Measurements from ENCODE around the gene CHST8. TPM values are rescaled to one million over a fixed set of nuclear protein-coding genes. Genes with fewer than 3 reads are reported as not detected.

Gene CHST8
- total RNA-seq, 1 experiment from 2014 or later = 33.5 TPM

GRCh38 chr19:33691030-33691427 lies 69.3 kb downstream of the CHST8 start:
- ATAC-seq = no peak
- H3K27ac Mint-ChIP-seq = no peak overlapping the region

DNA sequence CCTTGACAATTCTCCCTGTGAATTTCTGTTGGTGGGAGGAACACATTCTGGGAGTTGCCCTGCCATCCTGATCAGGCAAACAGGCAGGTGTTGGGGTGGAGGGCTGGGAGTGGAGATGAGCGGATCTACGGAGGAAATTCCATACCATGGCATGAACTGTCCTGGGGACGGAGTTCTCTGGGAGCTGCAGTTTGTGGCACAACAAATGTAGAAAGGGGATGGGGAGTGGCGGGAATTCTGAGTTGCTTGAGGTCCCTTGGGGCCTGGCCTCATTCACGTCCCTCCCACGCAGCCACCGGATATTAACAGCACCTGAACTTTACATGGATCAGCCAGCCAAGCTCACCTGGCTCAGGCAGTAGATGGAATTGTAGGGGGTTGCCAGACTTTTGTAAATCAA lies 70.0 kb downstream of the CHST8 start:
- Mint-ChIP-seq H3K4me3 (no peak overlapping the region), H3K27me3 (ENCODE audit: low read depth) (no peaks in the 10 kb centered on the region; the same call in 1 of the 2 replicates), H3K27ac (no peak overlapping the region; the same call in 1 of the 2 replicates), H3K9me3 (no peaks in the 10 kb centered on the region), H3K4me1 (peaks cover 7% of the 10 kb centered on the region), H3K36me3 (no peaks in the 10 kb centered on the region)
- DNase-seq (ENCODE audit: low spot score) = no peak
- ATAC-seq = no peak
- ChIA-PET POLR2A (no interaction called here), CTCF (interaction anchor here (0.8 to 1.4 kb wide), 3 partner anchors 86 to 261 kb away, joined by 3 to 5 read pairs (median 3); no protein-coding TSS in a partner anchor)
- no peak for TF ChIP-seq ELF4 (CRISPR knock-in tag; IDR thresholded peaks at IDR 0.05; ENCODE audit: low read depth)
- TF ChIP-seq, protein P1, sequence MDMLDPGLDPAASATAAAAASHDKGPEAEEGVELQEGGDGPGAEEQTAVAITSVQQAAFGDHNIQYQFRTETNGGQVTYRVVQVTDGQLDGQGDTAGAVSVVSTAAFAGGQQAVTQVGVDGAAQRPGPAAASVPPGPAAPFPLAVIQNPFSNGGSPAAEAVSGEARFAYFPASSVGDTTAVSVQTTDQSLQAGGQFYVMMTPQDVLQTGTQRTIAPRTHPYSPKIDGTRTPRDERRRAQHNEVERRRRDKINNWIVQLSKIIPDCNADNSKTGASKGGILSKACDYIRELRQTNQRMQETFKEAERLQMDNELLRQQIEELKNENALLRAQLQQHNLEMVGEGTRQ (CRISPR knock-in tag; IDR thresholded peaks at IDR 0.05) = no peak
- TF ChIP-seq JUN (CRISPR knock-in tag; IDR thresholded peaks at IDR 0.05) = no peak
- TF ChIP-seq SMAD4 (CRISPR knock-in tag; IDR thresholded peaks at IDR 0.05) = no peak
- TF ChIP-seq AFF4 (CRISPR knock-in tag; IDR thresholded peaks at IDR 0.05; ENCODE audit: borderline replicate concordance) = no peak
- TF ChIP-seq SP1 (CRISPR knock-in tag; conservative IDR thresholded peaks at IDR 0.05) = no peak

More at GRCh38 chr19:33691030-33691427, 69.3 kb downstream of the CHST8 start:
- no peaks in the 10 kb centered on the region for H3K9me3 Mint-ChIP-seq
- H3K27me3 Mint-ChIP-seq (ENCODE audit: low read depth) = no peaks in the 10 kb centered on the region; the same call in 1 of the 2 replicates
- H3K4me3 Mint-ChIP-seq = no peak overlapping the region
- TF ChIP-seq MXD4 (CRISPR knock-in tag; IDR thresholded peaks at IDR 0.05; ENCODE audit: borderline replicate concordance) (no peak), ZBTB21 (CRISPR knock-in tag; IDR thresholded peaks at IDR 0.05; ENCODE audit: borderline replicate concordance) (no peak), TEAD1 (CRISPR knock-in tag; IDR thresholded peaks at IDR 0.05) (no peak), SMAD3 (CRISPR knock-in tag; IDR thresholded peaks at IDR 0.05; ENCODE audit: borderline replicate concordance) (no peak), EMX1 (CRISPR knock-in tag; IDR thresholded peaks at IDR 0.05) (no peak), JAZF1 (CRISPR knock-in tag; IDR thresholded peaks at IDR 0.05) (no peak), TCF7 (CRISPR knock-in tag; IDR thresholded peaks at IDR 0.05; ENCODE audit: low read depth) (no peak), STAT6 (CRISPR knock-in tag; conservative IDR thresholded peaks at IDR 0.05; ENCODE audit: low read depth) (no peak)
- TF ChIP-seq, protein P2, sequence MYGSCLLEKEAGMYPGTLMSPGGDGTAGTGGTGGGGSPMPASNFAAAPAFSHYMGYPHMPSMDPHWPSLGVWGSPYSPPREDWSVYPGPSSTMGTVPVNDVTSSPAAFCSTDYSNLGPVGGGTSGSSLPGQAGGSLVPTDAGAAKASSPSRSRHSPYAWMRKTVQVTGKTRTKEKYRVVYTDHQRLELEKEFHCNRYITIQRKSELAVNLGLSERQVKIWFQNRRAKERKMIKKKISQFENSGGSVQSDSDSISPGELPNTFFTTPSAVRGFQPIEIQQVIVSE (CRISPR knock-in tag; IDR thresholded peaks at IDR 0.05; ENCODE audit: borderline replicate concordance) = no peak
- TF ChIP-seq, protein P3, sequence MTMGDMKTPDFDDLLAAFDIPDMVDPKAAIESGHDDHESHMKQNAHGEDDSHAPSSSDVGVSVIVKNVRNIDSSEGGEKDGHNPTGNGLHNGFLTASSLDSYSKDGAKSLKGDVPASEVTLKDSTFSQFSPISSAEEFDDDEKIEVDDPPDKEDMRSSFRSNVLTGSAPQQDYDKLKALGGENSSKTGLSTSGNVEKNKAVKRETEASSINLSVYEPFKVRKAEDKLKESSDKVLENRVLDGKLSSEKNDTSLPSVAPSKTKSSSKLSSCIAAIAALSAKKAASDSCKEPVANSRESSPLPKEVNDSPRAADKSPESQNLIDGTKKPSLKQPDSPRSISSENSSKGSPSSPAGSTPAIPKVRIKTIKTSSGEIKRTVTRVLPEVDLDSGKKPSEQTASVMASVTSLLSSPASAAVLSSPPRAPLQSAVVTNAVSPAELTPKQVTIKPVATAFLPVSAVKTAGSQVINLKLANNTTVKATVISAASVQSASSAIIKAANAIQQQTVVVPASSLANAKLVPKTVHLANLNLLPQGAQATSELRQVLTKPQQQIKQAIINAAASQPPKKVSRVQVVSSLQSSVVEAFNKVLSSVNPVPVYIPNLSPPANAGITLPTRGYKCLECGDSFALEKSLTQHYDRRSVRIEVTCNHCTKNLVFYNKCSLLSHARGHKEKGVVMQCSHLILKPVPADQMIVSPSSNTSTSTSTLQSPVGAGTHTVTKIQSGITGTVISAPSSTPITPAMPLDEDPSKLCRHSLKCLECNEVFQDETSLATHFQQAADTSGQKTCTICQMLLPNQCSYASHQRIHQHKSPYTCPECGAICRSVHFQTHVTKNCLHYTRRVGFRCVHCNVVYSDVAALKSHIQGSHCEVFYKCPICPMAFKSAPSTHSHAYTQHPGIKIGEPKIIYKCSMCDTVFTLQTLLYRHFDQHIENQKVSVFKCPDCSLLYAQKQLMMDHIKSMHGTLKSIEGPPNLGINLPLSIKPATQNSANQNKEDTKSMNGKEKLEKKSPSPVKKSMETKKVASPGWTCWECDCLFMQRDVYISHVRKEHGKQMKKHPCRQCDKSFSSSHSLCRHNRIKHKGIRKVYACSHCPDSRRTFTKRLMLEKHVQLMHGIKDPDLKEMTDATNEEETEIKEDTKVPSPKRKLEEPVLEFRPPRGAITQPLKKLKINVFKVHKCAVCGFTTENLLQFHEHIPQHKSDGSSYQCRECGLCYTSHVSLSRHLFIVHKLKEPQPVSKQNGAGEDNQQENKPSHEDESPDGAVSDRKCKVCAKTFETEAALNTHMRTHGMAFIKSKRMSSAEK (CRISPR knock-in tag; IDR thresholded peaks at IDR 0.05; ENCODE audit: borderline replicate concordance) = no peak
- CTCF ChIA-PET = interaction anchor here (1.1 kb wide), 1 partner anchor 148 kb away, joined by 3 read pairs; no protein-coding TSS in a partner anchor
- peaks cover 10% of the 10 kb centered on the region for H3K4me1 Mint-ChIP-seq
- POLR2A ChIA-PET = no interaction called here
- DNase-seq (ENCODE audit: low spot score) = no peak
- no peaks in the 10 kb centered on the region for H3K36me3 Mint-ChIP-seq

Measured in WTC11 (cell line).